Thymus (tissue), 14 donors: Measurements from ENCODE around the gene ARL14EPL. TPM values are rescaled to one million over a fixed set of nuclear protein-coding genes. Genes with fewer than 3 reads are reported as not detected.

Experiments used
- DNase-seq, 9 donors: peaks; one replicate each; pipeline ENCODE4 v3.0.0-alpha.2; 2013; ENCODE audit warnings: low spot score in 9 of 9, low read depth in 6 of 9, missing footprints in 1 of 9
- H3K27ac ChIP-seq, 2 donors: one replicate each; pipeline ENCODE4 v1.5.1; 2013; ENCODE audit warnings: control low read depth in 1 of 2, low read depth in 1 of 2, low read length in 1 of 2, mild to moderate bottlenecking in 1 of 2, moderate library complexity in 1 of 2
- H3K27me3 ChIP-seq, 2 donors: one replicate each; pipeline ENCODE4 v1.5.1; 2013; ENCODE audit warnings: low read length in 1 of 2; ENCODE audit not compliant: control insufficient read depth in 2 of 2, insufficient read depth in 1 of 2
- H3K36me3 ChIP-seq, 2 donors: one replicate each; pipeline ENCODE4 v1.5.1; 2013; ENCODE audit warnings: low read length in 1 of 2, mild to moderate bottlenecking in 1 of 2, moderate library complexity in 1 of 2; ENCODE audit not compliant: control insufficient read depth in 2 of 2, insufficient read depth in 2 of 2
- H3K4me1 ChIP-seq, 2 donors: one replicate each; pipeline ENCODE4 v1.5.1; 2013; ENCODE audit warnings: low read length in 2 of 2; ENCODE audit not compliant: control insufficient read depth in 2 of 2, insufficient read depth in 2 of 2
- H3K4me3 ChIP-seq, 2 donors: one replicate each; pipeline ENCODE4 v1.5.1; 2013; ENCODE audit warnings: low read length in 2 of 2, control low read depth in 1 of 2, mild to moderate bottlenecking in 1 of 2
- H3K9me3 ChIP-seq, 2 donors: one replicate each; pipeline ENCODE4 v1.5.1; 2013; ENCODE audit warnings: low read length in 1 of 2, mild to moderate bottlenecking in 1 of 2; ENCODE audit not compliant: control insufficient read depth in 2 of 2, insufficient read depth in 1 of 2
- WGBS: extraction: QIAGEN DNeasy Blood & Tissue Kit; methylation state at CpG from one replicate; pipeline ENCODE4 v1.1.7; 2013; 5-methylcytosine and 5-hydroxymethylcytosine counted together
- long read RNA-seq, 10 donors: transcript quantifications; one replicate each; lab custom pipeline, GENCODE V29; 2026
- polyA plus RNA-seq: library from polyadenylated mRNA; stranded (reverse); fragments of 200-250 nt; gene quantifications from one replicate; pipeline ENCODE4 v1.2.3, GENCODE V29; 2013
- total RNA-seq: library from RNA; stranded (reverse); fragments of 120-200 nt; gene quantifications from one replicate; pipeline ENCODE4 v1.2.4, GENCODE V29; 2013
- donor health status: healthy.

Gene ARL14EPL
- total RNA-seq (not detected), polyA plus RNA-seq (0.18 TPM)
- long read RNA-seq, donor 1, result 0 reads
- long read RNA-seq, donor 2, result 0 reads
- long read RNA-seq, donor 3, result 0 reads
- long read RNA-seq, donor 4, result 0 reads
- long read RNA-seq, donor 5, result 0 reads
- long read RNA-seq, donor 6, result 0 reads
- long read RNA-seq, donor 7, result 0 reads
- long read RNA-seq, donor 8, result 0 reads
- long read RNA-seq, donor 9, result 0 reads
- long read RNA-seq, donor 10, result 0 reads

GRCh38 chr5:116032094-116032517 lies at the start of gene ARL14EPL:
Gene ARL14EPL, plus strand, starts transcription at chr5:116032472. Its CDS starts 18,994 bp downstream, at chr5:116051466.
- H3K27ac ChIP-seq, result no peak within 1 kb of the TSS
- H3K27me3 ChIP-seq, result no peaks in the 10 kb centered on the region
- no peak within 1 kb of the TSS for H3K4me3 ChIP-seq
- DNase-seq, result no peak
- H3K4me1 ChIP-seq, result peaks cover 0 to 2% of the 10 kb centered on the region in 2 donors
- H3K9me3 ChIP-seq, result no peaks in the 10 kb centered on the region
- 85% methylated on average over 9 of the region's 9 CpGs for whole genome bisulfite sequencing
- no peaks in the 10 kb centered on the region for H3K36me3 ChIP-seq

GRCh38 chr5:115983519-115983918 lies 48.8 kb upstream of the ARL14EPL start:
- no peaks in the 10 kb centered on the region for H3K36me3 ChIP-seq
- H3K4me1 ChIP-seq, result no peaks in the 10 kb centered on the region
- H3K27ac ChIP-seq, result no peak overlapping the region
- WGBS, result 91% methylated on average over 1 of the region's 1 CpG
- H3K4me3 ChIP-seq, result no peak overlapping the region
- H3K9me3 ChIP-seq, result no peaks in the 10 kb centered on the region
- H3K27me3 ChIP-seq, result no peaks in the 10 kb centered on the region
- DNase-seq, result no peak

GRCh38 chr5:115985802-115986757 lies 46.2 kb upstream of the ARL14EPL start:
- WGBS, result 92% methylated on average over 10 of the region's 10 CpGs
- Histone ChIP-seq H3K36me3 (no peaks in the 10 kb centered on the region), H3K4me1 (no peaks in the 10 kb centered on the region), H3K27ac (no peak overlapping the region), H3K9me3 (no peaks in the 10 kb centered on the region), H3K4me3 (no peak overlapping the region), H3K27me3 (no peaks in the 10 kb centered on the region)
- DNase-seq, result no peak

GRCh38 chr5:115988002-115988401 lies 44.3 kb upstream of the ARL14EPL start:
- no peak overlapping the region for H3K27ac ChIP-seq
- H3K36me3 ChIP-seq, result no peaks in the 10 kb centered on the region
- H3K4me3 ChIP-seq, result no peak overlapping the region
- H3K27me3 ChIP-seq, result no peaks in the 10 kb centered on the region
- H3K9me3 ChIP-seq, result no peaks in the 10 kb centered on the region
- DNase-seq, result no peak
- WGBS, result 96% methylated on average over 2 of the region's 2 CpGs
- H3K4me1 ChIP-seq, result no peaks in the 10 kb centered on the region

GRCh38 chr5:115992848-115993350 lies 39.4 kb upstream of the ARL14EPL start:
- Histone ChIP-seq H3K9me3 (no peaks in the 10 kb centered on the region), H3K4me1 (no peaks in the 10 kb centered on the region), H3K4me3 (no peak overlapping the region), H3K27me3 (no peaks in the 10 kb centered on the region), H3K27ac (no peak overlapping the region), H3K36me3 (no peaks in the 10 kb centered on the region)
- DNase-seq, result no peak
- 96% methylated on average over 5 of the region's 5 CpGs for WGBS

GRCh38 chr5:115995351-115995750 lies 36.9 kb upstream of the ARL14EPL start:
- Histone ChIP-seq H3K36me3 (no peaks in the 10 kb centered on the region), H3K4me1 (no peaks in the 10 kb centered on the region), H3K27me3 (no peaks in the 10 kb centered on the region), H3K27ac (no peak overlapping the region), H3K4me3 (no peak overlapping the region), H3K9me3 (no peaks in the 10 kb centered on the region)
- no peak for DNase-seq
- WGBS, result 95% methylated on average over 6 of the region's 6 CpGs

- H3K36me3 ChIP-seq, result no peaks in the 10 kb centered on the region
- H3K27me3 ChIP-seq, result no peaks in the 10 kb centered on the region
- DNase-seq, result no peak
- H3K9me3 ChIP-seq, result no peaks in the 10 kb centered on the region
- no peaks in the 10 kb centered on the region for H3K4me1 ChIP-seq
- H3K27ac ChIP-seq, result no peak overlapping the region
- 91% methylated on average over 6 of the region's 6 CpGs for WGBS
- no peak overlapping the region for H3K4me3 ChIP-seq
These were observed 30.0 kb upstream of the ARL14EPL start for GRCh38 chr5:116002116-116002906.

GRCh38 chr5:116004248-116004647 lies 28.0 kb upstream of the ARL14EPL start:
- no peaks in the 10 kb centered on the region for H3K9me3 ChIP-seq
- no peaks in the 10 kb centered on the region for H3K27me3 ChIP-seq
- no peak overlapping the region for H3K4me3 ChIP-seq
- 94% methylated on average over 3 of the region's 3 CpGs for WGBS
- DNase-seq, result no peak
- no peaks in the 10 kb centered on the region for H3K36me3 ChIP-seq
- no peak overlapping the region for H3K27ac ChIP-seq
- H3K4me1 ChIP-seq, result no peaks in the 10 kb centered on the region
